T-helper 2 cell (primary cell): ENCODE results near the gene IL17RB.

Experiments used
- DNase-seq, 5 experiments: peaks; one replicate each; pipeline versions ENCODE4 v3.0.0 to v3.0.0-alpha.2; 2012 to 2022

Gene IL17RB

GRCh38 chr3:53833053-53833645 lies 13.2 kb upstream of the IL17RB start:
- no peak for DNase-seq

- no peak for DNase-seq
Observed at GRCh38 chr3:53833700-53834099, 12.7 kb upstream of the IL17RB start.

DNA sequence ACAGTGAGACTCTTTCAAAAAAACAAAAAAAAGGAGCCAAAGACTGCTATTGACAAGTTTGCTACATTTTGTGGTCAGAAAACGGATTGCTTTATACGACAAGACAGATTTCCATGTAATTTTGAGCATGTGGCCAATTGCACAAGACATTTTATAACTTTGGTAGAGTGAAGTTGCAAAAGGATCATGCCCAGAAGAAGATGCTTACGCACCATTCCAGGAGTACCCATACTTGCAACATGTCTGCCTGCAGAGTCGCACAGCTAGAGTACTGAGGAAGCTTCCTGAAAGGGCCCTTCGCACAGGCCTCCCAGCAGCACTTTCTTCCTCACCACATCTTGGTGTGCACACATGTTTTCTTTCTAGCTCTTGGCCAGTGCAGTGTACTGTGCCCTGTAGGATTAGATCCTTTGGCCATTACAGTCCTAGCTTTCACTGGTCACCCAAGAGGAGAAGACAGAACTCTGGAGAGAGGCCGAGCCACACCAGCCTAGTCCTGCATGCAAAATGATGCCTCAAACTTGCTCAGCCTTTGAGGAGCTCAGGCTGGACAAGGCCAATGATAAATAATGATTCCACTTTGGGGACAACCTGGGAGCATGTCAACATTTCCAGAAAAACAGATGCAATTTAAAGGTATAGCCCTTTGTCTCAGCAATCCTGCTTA lies 11.8 kb upstream of the IL17RB start:
- DNase-seq, result no peak

DNA sequence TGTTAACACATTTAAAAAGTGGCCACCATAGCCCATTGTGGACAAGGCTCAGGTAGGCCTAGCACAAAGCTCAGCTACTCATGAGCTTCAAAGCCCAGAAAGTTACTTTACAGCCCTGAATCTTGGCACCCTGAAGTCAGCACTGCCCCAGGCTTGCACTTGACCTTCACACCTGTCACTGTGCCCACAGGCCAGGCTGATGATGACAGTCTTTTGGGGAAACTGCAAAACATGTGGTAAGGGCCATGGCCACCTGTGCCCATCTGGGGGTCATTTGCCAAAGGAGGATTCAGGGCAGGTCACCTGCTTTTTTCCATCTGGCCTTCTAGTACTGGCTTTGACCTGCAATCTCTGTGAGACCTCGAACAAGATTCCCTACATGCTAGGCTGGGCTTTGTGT lies 11.1 kb upstream of the IL17RB start:
- no peak for DNase-seq

- no peak for DNase-seq
Observed at GRCh38 chr3:53836084-53836872, 10.1 kb upstream of the IL17RB start.

DNA sequence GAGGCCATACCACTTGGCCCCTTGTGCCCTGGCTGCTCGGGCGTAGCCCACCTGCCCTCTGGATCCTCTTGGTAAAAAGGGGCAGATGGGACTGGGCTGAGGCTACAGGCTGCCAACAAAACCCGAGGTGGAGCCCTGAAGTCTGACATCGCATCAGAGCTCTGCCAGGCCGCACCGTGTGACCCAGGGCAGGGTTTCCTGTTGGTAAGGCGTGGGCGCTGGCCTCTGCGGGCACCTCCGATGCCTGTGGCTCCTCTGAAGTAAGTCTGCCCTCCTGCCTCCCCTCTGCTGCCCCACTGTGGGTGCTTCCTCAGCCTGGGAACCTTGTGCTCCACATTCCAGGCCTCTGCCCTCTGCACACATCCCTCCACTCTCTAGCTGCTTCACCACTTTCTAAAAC lies 9.0 kb upstream of the IL17RB start:
- peak in 1 of 5 experiments; percentile 60 for DNase-seq

- DNase-seq, result no peak
Observed at GRCh38 chr3:53841296-53841695, 5.1 kb upstream of the IL17RB start.

DNA sequence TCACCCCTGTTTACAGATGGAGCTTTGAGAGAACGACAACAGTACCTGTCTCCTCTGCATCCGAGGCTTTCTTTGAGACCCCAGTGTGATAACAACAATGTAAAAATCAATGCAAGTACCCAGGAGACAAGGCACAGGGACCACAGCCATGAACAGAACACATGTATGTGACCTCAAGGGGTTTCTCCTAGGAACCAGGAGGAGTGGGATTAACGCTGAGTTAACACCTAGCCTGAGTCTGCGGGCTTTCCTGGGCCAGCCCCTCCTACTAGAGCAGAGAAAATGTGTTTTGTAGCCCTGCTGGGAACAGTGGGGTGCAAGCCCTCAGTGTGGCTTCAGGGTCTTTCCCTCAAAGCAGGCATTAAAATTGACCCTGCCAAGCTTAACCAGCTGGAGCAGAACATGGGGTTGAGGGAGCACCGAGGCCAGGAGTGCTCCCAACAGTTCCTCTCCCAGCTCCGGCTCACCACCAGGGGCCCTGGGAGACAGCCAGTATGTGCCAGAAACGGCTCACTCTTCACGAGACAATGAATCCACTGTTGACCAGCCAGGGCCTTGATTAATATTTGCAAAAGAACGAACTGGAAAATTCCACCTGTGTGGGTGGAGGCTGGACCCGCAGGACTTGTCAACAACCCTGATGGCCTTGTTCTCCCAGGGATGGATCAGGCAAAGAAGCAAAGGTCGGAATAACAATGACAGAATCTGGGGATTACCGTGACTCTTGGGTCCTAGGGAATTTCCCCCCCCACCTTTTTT lies 3.8 kb upstream of the IL17RB start:
- no peak for DNase-seq

- no peak for DNase-seq
Observed at GRCh38 chr3:53843195-53844177, 2.9 kb upstream of the IL17RB start.

GRCh38 chr3:53844262-53845102 lies 1.9 kb upstream of the IL17RB start:
- peak in 1 of 5 experiments; percentile 49 for DNase-seq

DNA sequence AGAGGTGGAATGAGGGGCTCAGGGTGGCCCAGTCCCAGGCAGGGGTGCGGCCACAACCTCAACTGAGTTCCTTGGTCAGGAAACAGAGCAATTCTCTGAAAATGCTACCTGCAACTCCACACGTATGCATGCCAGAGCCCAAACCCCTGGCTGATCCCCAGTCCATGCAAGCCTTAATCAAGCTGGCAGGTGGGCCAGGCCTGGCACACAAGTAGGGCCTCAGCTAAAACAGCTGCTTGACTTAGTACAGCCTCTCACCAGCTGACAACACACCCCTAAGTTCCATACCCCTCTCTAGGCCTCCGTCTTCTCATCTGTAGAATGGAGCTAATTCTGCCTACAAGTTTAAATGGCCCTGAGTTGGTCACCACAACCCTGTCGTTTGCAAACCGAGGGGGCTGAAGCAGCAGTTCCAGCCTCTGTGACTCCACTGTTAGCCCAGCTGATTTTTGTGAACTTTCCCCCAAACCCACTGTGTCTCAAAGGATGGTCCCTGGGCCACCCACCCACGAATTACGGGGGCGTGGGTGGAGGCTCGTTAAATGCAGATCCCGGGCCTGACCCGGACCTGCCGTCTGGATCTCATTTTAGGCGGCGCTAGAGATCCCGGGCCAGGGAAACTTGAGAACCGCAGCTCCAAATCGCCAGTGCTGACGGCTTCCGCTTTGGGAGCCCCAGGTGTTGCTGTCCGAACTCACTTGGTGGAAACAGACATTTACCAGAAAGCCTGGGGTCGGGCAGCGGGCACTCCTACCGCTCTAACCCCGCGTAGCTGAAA lies 1.1 kb upstream of the IL17RB start:
- DNase-seq, result no peak

DNA sequence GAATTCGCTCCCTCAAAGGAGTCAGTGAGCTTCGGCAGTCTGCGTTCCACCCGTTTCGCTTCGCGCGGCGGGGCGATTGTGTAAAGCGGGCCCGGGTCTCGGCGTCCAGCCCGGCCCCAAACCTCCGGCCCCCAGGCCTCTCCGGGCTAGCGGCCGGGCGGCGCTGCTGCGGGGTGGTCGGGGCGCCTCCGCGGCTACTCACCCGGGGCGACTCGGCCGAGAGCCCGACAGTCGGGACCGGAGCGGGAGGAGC lies 561 bp upstream of the IL17RB start:
- no peak for DNase-seq

- DNase-seq, result no peak
Observed at GRCh38 chr3:53846851-53847155, 435 bp downstream of the IL17RB start.

- DNase-seq, result no peak
Observed at GRCh38 chr3:53849916-53850315, 3.5 kb downstream of the IL17RB start.

DNA sequence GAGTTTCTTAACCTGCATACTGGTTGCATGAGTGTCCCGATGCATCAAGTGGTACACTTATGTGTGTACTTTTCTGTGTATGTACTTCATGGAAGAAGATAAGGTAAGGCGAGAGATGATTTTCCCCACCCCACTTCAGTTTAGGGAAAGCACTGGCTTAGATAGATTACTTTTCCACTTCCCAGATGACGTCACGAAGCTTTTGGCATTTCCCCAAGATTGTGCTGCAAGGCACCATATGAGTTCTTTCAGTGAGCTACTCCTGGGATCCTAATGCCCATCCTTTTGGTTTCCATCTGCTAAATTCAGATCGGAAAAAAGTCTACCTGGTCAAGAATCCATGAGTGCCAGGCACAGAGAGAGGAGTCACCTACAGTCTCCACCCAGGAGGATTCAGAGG lies 4.5 kb downstream of the IL17RB start:
- DNase-seq, result no peak

DNA sequence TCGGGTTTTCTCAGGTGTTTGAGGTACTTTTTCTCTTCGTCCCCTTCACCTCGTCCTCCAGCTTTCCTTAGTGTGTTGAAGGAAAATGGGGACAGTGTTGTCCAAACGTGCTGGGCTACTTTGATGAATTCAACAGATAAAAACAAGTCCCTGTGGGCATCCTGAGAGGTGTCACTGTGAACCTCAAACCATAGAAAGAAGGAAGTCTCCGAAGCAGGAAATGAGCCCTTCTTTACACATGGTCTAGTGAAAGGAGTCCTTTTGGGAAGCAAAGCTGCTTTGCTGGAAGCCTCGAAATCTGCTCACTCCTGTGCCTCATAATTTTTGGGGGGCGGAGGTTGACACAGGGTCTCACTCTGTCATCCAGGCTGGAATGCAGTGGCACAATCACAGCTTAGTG lies 10.6 kb downstream of the IL17RB start:
- no peak for DNase-seq

- no peak for DNase-seq
Observed at GRCh38 chr3:53858096-53858741, 11.9 kb downstream of the IL17RB start.

DNA sequence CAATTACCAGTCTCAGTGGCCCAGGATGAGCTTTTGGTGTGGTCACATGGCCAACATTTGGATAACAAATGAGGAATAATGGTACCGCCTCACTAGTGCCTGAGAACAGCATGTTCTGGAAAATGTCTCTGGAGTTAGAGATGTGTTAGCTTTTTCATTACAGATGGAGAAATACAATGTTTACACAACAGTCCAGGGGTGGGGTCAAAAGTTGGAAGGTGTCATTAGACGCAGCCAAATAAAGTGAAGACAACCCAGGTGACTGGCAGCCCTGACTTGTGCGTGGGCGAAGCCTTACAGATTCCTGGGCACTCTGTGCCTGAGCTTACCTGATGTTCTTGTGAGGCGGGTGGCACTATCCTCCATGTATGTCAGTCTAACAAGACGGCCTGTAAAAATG lies 12.8 kb downstream of the IL17RB start:
- DNase-seq, result no peak

DNA sequence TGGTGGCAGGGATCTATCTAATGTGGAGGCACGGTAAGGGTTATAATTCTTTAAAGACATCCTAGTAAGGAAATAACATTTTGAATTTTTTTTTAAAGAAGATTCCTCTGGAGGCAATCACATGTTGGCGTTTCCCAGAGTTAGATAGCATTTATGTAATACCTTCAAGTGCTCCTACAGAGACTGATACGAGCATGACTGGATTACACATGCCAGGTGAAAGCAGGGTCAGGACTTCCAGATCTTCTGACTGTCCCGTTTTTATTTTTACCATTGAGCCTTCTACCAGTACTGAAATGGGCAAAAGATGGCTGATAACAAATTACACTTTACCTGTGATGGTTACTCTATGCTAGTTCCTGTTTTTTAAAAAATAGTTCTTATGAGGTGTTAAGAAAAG lies 13.8 kb downstream of the IL17RB start:
- DNase-seq, result no peak

DNA sequence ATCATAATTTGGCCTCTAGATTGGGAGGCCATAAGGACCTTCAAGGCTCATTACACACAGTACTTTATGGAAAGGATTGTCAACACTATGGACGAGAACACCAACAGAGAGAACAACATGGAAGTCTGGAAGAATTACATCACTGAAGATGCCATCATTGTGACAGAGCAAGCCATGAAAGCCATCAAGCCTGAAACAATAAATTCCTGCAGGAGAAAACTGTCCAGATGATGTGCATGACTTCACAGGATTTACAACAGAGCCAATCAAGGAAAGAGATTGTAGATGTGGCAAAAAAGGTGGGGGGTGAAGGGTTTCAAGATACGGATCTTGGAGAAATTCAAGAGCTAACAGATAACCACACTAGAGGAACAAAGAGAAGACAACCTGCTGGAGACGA lies 15.9 kb downstream of the IL17RB start:
- DNase-seq, result no peak
